ENCODE results near the gene SMIM41.

Gene SMIM41

DNA sequence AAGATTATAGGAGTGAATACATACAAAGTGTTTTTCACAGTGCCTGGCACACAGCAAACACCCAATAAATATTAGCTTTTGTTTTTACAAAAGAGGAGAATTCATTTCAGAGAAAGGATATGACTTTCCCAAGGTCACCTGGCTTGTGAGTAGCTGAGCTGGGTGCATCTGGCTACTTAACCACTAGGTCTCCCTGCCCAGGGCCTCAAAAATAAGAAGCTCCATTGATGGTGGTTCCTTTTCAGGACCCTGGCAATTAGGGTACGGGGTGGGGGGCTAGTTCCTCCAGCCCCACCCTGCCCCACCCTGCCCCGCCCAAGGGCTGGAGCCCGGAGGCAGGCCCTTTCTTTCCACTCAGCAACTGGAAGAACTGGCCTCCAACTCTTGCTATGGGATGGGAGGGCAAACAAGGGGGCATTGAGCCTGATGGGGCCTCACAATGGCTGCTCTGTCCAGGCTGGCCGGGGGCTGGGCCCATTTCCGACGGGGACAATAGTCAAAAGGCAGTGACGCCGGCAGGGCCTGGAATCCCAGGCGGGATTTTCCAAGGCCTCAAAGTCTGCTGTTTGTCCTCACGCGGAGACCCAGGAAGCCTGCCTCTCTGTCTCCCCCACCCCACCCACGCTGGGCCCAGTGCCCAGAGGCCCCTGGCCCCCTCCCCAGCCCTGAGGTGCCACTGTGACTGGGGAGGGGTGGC lies 17.9 kb upstream of the SMIM41 start:
- Histone ChIP-seq H2BK15ac (replicated peaks; ENCODE audit: low read depth) (no peak overlapping the region), H2BK5ac (ENCODE audit: low read length) (no peak overlapping the region), H3K27ac (ENCODE audit: low read depth, low read length) (no peak overlapping the region), H3K4me1 (ENCODE audit: control insufficient read depth, low read depth, low read length) (no peaks in the 10 kb centered on the region), H4K8ac (ENCODE audit: low read depth, low read length) (no peak overlapping the region), H3K4ac (ENCODE audit: low read depth, low read length) (no peak overlapping the region), H3K4me2 (ENCODE audit: low read length) (no peak overlapping the region), H3K79me2 (ENCODE audit: control insufficient read depth, insufficient read depth, low read length) (no peaks in the 10 kb centered on the region), H3K4me3 (ENCODE audit: low read length) (no peak overlapping the region), H4K5ac (ENCODE audit: low read length) (no peak overlapping the region), H2BK120ac (ENCODE audit: low read depth, low read length) (no peak overlapping the region), H3K79me1 (ENCODE audit: low read length) (no peaks in the 10 kb centered on the region), H3K9ac (ENCODE audit: low read length) (no peak overlapping the region), H3K23ac (ENCODE audit: low read length) (no peak overlapping the region), H3K27me3 (ENCODE audit: insufficient read depth, low read length, poor library complexity) (no peaks in the 10 kb centered on the region), H2AK5ac (ENCODE audit: low read length) (no peak overlapping the region), H3K56ac (ENCODE audit: low read length) (no peak overlapping the region), H3K36me3 (ENCODE audit: control insufficient read depth, insufficient read depth, low read length) (no peaks in the 10 kb centered on the region), H3K18ac (ENCODE audit: low read length) (no peak overlapping the region)
- whole genome bisulfite sequencing (ENCODE audit: extremely low coverage, insufficient coverage, low lambda C conversion rate): no CpG with 5 or more reads among the region's 12 CpGs
- DNase-seq: no peak

DNA sequence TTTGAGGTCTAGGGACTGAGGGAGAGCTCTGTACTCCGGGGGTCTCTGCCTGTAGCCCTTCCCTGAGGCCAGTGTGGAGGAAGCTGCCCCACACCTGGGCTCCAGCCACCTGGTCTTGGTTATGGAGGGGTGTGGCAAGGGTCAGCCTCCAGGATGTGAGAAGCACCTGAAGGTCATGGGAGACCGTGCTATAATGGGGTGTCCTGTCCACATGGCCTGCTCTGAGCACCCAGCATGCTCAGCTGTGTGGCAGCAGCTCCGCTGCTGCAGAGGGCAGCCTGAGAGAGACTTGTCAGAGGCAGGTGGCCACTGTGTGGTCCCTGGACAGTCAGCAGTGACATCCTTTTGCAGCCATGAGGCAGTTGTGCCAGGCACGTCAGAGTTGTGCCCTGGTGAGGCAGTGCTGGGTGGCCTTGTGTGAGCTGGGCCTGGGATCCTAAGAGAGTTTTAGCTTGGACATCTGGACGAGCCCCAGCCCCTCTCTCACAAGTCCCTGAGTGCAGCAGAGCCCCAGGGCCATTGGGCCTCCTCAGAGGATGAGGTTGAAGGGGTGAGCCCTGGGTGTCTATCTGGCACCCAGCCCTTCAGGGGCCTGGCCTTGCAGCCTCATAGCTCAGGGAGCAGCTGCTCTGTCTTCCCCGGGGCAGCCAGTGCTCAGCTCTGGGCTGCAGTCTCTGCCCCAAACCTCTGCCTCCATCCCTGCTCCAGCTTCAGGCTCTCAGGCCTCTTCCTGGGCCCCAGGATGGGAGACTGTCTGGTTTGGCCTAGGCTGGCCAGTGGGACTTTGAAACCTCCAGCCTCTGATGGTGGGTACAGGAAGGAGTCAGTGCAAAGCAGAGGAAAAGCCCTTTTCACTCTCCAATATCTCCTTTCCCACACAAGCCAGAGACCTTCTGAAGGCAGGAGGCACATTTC lies 17.1 kb upstream of the SMIM41 start:
- H3K9ac ChIP-seq (ENCODE audit: low read length): no peak overlapping the region
- H3K18ac ChIP-seq (ENCODE audit: low read length): no peak overlapping the region
- no peak overlapping the region for H3K56ac ChIP-seq (ENCODE audit: low read length)
- H2AK5ac ChIP-seq (ENCODE audit: low read length): no peak overlapping the region
- H3K27ac ChIP-seq (ENCODE audit: low read depth, low read length): no peak overlapping the region
- no CpG with 5 or more reads among the region's 6 CpGs for WGBS (ENCODE audit: extremely low coverage, insufficient coverage, low lambda C conversion rate)
- H3K27me3 ChIP-seq (ENCODE audit: insufficient read depth, low read length, poor library complexity): no peaks in the 10 kb centered on the region
- DNase-seq: no peak
- H2BK15ac ChIP-seq (replicated peaks; ENCODE audit: low read depth): no peak overlapping the region
- H2BK5ac ChIP-seq (ENCODE audit: low read length): no peak overlapping the region
- H4K5ac ChIP-seq (ENCODE audit: low read length): no peak overlapping the region
- H3K4me3 ChIP-seq (ENCODE audit: low read length): no peak overlapping the region
- H2BK120ac ChIP-seq (ENCODE audit: low read depth, low read length): no peak overlapping the region
- H3K4me1 ChIP-seq (ENCODE audit: control insufficient read depth, low read depth, low read length): no peaks in the 10 kb centered on the region
- no peak overlapping the region for H4K8ac ChIP-seq (ENCODE audit: low read depth, low read length)
- no peaks in the 10 kb centered on the region for H3K79me1 ChIP-seq (ENCODE audit: low read length)
- H3K79me2 ChIP-seq (ENCODE audit: control insufficient read depth, insufficient read depth, low read length): no peaks in the 10 kb centered on the region
- no peak overlapping the region for H3K4me2 ChIP-seq (ENCODE audit: low read length)
- H3K36me3 ChIP-seq (ENCODE audit: control insufficient read depth, insufficient read depth, low read length): no peaks in the 10 kb centered on the region
- no peak overlapping the region for H3K23ac ChIP-seq (ENCODE audit: low read length)
- no peak overlapping the region for H3K4ac ChIP-seq (ENCODE audit: low read depth, low read length)

DNA sequence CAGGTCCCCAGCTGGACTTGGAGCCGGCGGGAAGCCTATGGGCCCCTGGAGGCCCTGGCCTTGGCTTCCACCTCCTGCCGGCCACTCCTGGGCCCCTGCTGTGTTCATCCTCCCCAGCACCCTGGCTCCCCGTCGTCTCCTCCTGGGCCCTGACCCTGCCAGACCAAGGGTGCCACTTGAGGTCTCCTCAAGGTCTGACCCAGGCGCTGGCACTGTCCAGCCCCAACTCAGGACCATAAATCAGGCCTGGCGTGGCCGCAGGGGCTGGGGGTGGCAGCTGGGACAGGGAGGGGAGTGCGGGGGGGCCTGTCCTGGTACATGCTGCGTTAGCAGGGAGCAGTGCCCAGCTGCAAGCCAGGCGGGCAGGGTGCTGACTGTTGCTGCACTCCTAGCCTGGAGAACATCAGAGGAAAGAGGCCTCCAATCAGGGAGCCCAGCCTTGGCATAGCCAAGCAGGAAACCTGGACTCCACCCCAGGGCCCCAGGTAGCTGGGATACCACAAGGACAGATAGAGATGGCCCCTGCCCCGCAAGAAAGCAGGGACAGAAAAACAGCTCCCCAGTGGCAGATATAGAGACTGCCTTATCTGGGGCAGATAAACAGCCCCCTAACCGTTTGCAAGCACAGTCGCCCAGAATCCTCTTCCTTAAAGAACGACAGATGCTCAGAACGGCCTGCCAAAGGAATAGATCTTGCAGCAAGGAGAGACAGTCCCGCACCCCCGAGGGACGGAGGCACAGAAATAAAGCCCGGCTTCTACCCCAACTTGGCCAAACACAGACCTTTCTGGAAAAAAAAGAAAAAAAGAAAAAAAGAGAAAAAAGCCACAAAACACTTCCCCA lies 16.2 kb upstream of the SMIM41 start:
- Histone ChIP-seq H3K79me2 (ENCODE audit: control insufficient read depth, insufficient read depth, low read length) (no peaks in the 10 kb centered on the region), H4K5ac (ENCODE audit: low read length) (no peak overlapping the region), H3K4ac (ENCODE audit: low read depth, low read length) (no peak overlapping the region), H2BK120ac (ENCODE audit: low read depth, low read length) (no peak overlapping the region), H3K18ac (ENCODE audit: low read length) (no peak overlapping the region), H4K8ac (ENCODE audit: low read depth, low read length) (no peak overlapping the region), H3K4me2 (ENCODE audit: low read length) (no peak overlapping the region), H3K79me1 (ENCODE audit: low read length) (no peaks in the 10 kb centered on the region), H3K27ac (ENCODE audit: low read depth, low read length) (no peak overlapping the region), H3K4me3 (ENCODE audit: low read length) (no peak overlapping the region), H3K4me1 (ENCODE audit: control insufficient read depth, low read depth, low read length) (no peaks in the 10 kb centered on the region), H3K27me3 (ENCODE audit: insufficient read depth, low read length, poor library complexity) (no peaks in the 10 kb centered on the region), H3K9ac (ENCODE audit: low read length) (no peak overlapping the region), H2BK5ac (ENCODE audit: low read length) (no peak overlapping the region), H2BK15ac (replicated peaks; ENCODE audit: low read depth) (no peak overlapping the region), H3K23ac (ENCODE audit: low read length) (no peak overlapping the region), H3K56ac (ENCODE audit: low read length) (no peak overlapping the region), H2AK5ac (ENCODE audit: low read length) (no peak overlapping the region), H3K36me3 (ENCODE audit: control insufficient read depth, insufficient read depth, low read length) (no peaks in the 10 kb centered on the region)
- DNase-seq: no peak
- no CpG with 5 or more reads among the region's 20 CpGs for WGBS (ENCODE audit: extremely low coverage, insufficient coverage, low lambda C conversion rate)

DNA sequence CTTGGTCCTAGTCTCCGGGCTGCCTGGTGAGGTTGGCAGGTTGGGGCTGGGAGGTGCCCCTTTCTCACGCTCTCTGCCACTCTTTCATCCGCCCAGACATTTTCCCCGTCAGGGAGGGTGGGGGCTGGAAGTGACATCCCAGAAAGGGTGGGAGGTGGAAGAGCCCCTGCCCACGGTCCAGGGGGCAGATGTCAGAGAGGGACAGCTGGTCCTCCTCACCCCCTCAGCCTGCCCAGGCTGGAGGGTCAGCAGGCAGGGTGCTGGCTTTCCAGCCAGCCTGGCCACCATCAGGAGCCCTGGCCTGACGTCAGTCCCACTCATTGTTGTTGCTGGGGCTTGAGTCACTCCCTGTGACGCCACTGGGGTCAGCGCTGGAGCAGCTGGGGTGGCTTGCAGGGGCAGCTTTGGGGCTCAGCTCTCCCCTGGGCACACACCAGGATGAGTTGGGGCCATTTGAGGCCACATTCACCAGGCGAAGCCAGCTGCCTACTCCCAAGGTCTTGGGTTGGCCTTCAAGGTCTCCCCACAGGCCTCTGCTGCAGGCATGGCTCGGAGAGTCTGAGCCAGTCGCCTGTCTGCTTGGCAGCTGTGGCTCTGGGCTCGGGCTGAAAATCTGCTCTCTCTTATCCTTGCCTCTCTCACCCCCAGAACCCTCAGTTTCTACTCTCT lies 15.4 kb upstream of the SMIM41 start:
- H3K4me1 ChIP-seq (ENCODE audit: control insufficient read depth, low read depth, low read length): no peaks in the 10 kb centered on the region
- H3K18ac ChIP-seq (ENCODE audit: low read length): no peak overlapping the region
- WGBS (ENCODE audit: extremely low coverage, insufficient coverage, low lambda C conversion rate): no CpG with 5 or more reads among the region's 12 CpGs
- no peak overlapping the region for H3K27ac ChIP-seq (ENCODE audit: low read depth, low read length)
- H4K5ac ChIP-seq (ENCODE audit: low read length): no peak overlapping the region
- H3K4me2 ChIP-seq (ENCODE audit: low read length): no peak overlapping the region
- no peak overlapping the region for H3K4me3 ChIP-seq (ENCODE audit: low read length)
- H3K4ac ChIP-seq (ENCODE audit: low read depth, low read length): no peak overlapping the region
- no peaks in the 10 kb centered on the region for H3K36me3 ChIP-seq (ENCODE audit: control insufficient read depth, insufficient read depth, low read length)
- H3K79me1 ChIP-seq (ENCODE audit: low read length): no peaks in the 10 kb centered on the region
- DNase-seq: no peak
- H2BK15ac ChIP-seq (replicated peaks; ENCODE audit: low read depth): no peak overlapping the region
- H2AK5ac ChIP-seq (ENCODE audit: low read length): no peak overlapping the region
- H2BK5ac ChIP-seq (ENCODE audit: low read length): no peak overlapping the region
- no peak overlapping the region for H3K56ac ChIP-seq (ENCODE audit: low read length)
- no peak overlapping the region for H3K9ac ChIP-seq (ENCODE audit: low read length)
- no peaks in the 10 kb centered on the region for H3K27me3 ChIP-seq (ENCODE audit: insufficient read depth, low read length, poor library complexity)
- no peaks in the 10 kb centered on the region for H3K79me2 ChIP-seq (ENCODE audit: control insufficient read depth, insufficient read depth, low read length)
- H4K8ac ChIP-seq (ENCODE audit: low read depth, low read length): no peak overlapping the region
- H3K23ac ChIP-seq (ENCODE audit: low read length): no peak overlapping the region
- no peak overlapping the region for H2BK120ac ChIP-seq (ENCODE audit: low read depth, low read length)

DNA sequence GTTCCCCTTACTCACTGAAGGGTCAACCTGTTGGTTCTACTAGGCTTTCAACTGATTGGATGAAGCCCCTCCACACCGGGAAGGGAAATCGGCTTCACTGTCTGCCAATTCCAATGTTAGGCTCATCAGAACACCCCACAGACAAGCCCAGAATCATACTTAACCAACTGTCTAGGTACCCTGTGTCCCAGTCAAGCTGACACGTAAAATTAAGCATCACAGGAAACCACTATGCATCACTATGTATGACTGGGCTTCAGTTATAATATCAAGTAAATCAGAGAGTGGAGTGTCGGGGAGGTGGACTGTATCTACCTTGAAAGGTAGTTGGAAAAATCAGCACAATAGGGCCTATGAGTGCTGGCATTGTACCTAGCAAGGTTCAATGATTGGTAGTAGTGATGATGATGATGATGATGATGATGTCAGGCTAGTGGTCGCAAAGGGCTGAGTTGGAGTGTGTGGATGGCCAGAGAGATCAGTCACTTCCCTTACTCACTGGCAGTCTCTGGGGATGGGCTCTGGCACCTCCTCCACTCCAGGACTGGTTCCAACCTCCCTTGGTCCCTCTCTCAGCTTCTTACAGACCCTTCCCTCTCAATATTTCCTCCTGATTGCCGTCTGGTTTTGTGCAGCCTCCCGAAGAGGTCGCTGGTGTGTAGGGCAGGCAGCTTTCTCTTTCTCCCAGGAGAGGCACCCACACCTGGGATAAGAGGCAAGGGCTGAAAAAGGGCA lies 13.0 kb upstream of the SMIM41 start:
- no peak overlapping the region for H2BK120ac ChIP-seq (ENCODE audit: low read depth, low read length)
- no peak overlapping the region for H2BK15ac ChIP-seq (replicated peaks; ENCODE audit: low read depth)
- H2BK5ac ChIP-seq (ENCODE audit: low read length): no peak overlapping the region
- no peak overlapping the region for H4K8ac ChIP-seq (ENCODE audit: low read depth, low read length)
- H3K4me1 ChIP-seq (ENCODE audit: control insufficient read depth, low read depth, low read length): peaks cover 6% of the 10 kb centered on the region
- no CpG with 5 or more reads among the region's 8 CpGs for WGBS (ENCODE audit: extremely low coverage, insufficient coverage, low lambda C conversion rate)
- H3K18ac ChIP-seq (ENCODE audit: low read length): no peak overlapping the region
- H3K23ac ChIP-seq (ENCODE audit: low read length): no peak overlapping the region
- no peak overlapping the region for H3K4me2 ChIP-seq (ENCODE audit: low read length)
- peaks cover 10% of the 10 kb centered on the region for H3K79me1 ChIP-seq (ENCODE audit: low read length)
- no peak overlapping the region for H3K4me3 ChIP-seq (ENCODE audit: low read length)
- H3K4ac ChIP-seq (ENCODE audit: low read depth, low read length): no peak overlapping the region
- H2AK5ac ChIP-seq (ENCODE audit: low read length): no peak overlapping the region
- no peaks in the 10 kb centered on the region for H3K36me3 ChIP-seq (ENCODE audit: control insufficient read depth, insufficient read depth, low read length)
- no peak overlapping the region for H3K9ac ChIP-seq (ENCODE audit: low read length)
- no peak overlapping the region for H3K27ac ChIP-seq (ENCODE audit: low read depth, low read length)
- H4K5ac ChIP-seq (ENCODE audit: low read length): no peak overlapping the region
- peaks cover 16% of the 10 kb centered on the region for H3K79me2 ChIP-seq (ENCODE audit: control insufficient read depth, insufficient read depth, low read length)
- no peak overlapping the region for H3K56ac ChIP-seq (ENCODE audit: low read length)
- DNase-seq: no peak
- no peaks in the 10 kb centered on the region for H3K27me3 ChIP-seq (ENCODE audit: insufficient read depth, low read length, poor library complexity)

All from mesendoderm (in vitro differentiated cells).